Head of caudate nucleus (tissue), 42 donors: ENCODE data around the gene ATP1A4.

Experiments
- DNase-seq, 42 donors: peaks; one replicate each; pipeline versions ENCODE4 v3.0.0 to v3.0.0-alpha.2; 2020 to 2021; ENCODE audit warnings: mixed read lengths in 7 of 42
- intact Hi-C: fragments of 100-400 bp; cut with DNase I; formaldehyde crosslinking; loops from one replicate; pipeline ENCODE4 v1.15.0; 2022

ATP1A4 gene

GRCh38 chr1:160209321-160210046 lies 58.1 kb downstream of the ATP1A4 start:
- intact Hi-C loops = loop anchor here (5.0 kb wide), 2 partner anchors 38 to 112 kb away; partner anchors contain the start of gene IGSF8
- peak in 36 of 42 donors; percentile 24 to 83 (median 58) for DNase-seq

GRCh38 chr1:160210561-160210960 lies 59.2 kb downstream of the ATP1A4 start:
- peak in 21 of 42 donors; percentile 23 to 76 (median 47) for DNase-seq
- intact Hi-C loops = loop anchor here (5.0 kb wide), 1 partner anchor 37 kb away; no protein-coding TSS in a partner anchor

- intact Hi-C loops = loop anchor here (5.0 kb wide), 1 partner anchor 36 kb away; no protein-coding TSS in a partner anchor
- DNase-seq = peak; percentile 53 to 95 (median 79)
Observed at GRCh38 chr1:160211046-160211790, 59.8 kb downstream of the ATP1A4 start.

DNA sequence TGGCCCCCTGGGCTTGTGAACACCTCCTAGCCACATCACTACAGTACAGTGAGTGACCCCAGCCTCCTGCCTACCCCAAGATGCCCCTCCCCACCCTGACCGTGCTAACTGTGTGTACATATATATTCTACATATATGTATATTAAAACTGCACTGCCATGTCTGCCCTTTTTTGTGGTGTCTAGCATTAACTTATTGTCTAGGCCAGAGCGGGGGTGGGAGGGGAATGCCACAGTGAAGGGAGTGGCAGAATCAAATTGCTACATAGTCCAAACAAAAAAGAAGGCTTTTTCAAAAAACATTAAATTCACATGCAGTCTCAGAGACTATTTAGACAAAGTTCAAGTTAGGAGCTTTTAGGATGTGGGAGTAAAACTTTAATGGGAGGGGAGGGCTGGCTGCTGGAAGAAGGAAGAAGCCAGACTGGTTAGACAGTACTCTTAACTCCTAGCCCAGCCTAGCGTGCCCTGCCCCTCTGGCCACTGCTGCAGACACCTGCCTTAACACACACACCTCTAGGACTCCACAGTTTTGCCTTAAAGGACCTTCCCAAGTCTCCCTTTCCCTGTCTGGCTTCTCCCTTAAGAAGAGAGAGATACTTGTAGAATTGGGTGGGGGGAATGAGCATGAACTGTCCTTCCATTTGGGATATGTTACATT lies 63.2 kb downstream of the ATP1A4 start:
- intact Hi-C loops = loop anchor here (5.0 kb wide), 1 partner anchor 33 kb away; no protein-coding TSS in a partner anchor
- DNase-seq = no peak

- intact Hi-C loops = no loop called here
- no peak for DNase-seq
Observed at GRCh38 chr1:160216301-160216700, 64.9 kb downstream of the ATP1A4 start.

DNA sequence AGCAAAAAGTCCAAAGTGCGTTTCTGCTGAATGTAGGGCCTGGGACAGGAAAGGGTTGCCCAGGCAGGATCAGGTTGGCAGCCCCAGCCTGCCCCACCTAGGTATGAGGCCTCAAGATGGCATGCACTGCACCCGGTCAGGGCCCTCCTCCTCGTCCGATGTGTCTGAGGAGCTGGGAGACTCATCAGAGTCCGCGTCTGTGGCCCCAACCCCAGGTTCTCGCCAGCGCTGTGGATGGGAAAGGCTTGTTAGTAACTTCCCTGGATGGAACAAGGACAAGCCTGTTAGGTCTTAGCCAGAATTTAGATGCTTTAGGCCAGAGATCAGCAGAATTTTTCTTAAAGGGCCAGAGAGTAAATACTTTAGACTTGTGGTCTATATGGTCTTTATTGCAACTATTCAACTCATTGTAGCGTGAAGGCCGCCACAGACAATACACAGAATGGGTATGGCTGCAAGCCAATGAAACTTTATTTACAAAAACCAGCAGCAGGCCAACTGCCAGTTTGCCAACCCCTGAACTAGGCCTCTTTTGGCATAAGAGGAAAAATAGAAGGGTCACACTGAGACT lies 66.2 kb downstream of the ATP1A4 start:
- intact Hi-C loops = no loop called here
- peak in 8 of 42 donors; percentile 19 to 47 (median 32) for DNase-seq

- intact Hi-C loops = no loop called here
- peak; percentile 43 to 89 (median 77) for DNase-seq
Observed at GRCh38 chr1:160219062-160219929, 67.9 kb downstream of the ATP1A4 start.

GRCh38 chr1:160220301-160220700 lies 68.9 kb downstream of the ATP1A4 start:
- no peak for DNase-seq
- intact Hi-C loops = no loop called here

DNA sequence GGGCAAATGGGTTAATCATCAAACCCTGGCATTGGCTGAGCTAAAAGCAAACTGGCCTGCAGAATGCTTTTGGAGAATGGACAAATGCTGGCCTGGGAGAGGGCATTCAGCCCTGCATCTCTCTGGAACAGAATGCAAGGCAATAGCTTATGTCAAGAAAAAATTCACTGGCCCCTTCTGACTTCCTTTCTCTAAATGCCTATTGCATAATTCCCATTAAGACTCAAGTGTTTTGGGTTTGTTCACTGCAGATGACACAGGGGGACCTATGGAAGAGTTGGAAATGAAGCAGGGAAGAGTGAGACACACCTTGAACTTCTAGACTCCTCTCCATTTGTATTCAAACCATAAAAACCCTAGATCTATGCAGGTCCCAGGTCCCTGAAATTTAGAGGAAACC lies 69.7 kb downstream of the ATP1A4 start:
- no peak for DNase-seq
- intact Hi-C loops = no loop called here

DNA sequence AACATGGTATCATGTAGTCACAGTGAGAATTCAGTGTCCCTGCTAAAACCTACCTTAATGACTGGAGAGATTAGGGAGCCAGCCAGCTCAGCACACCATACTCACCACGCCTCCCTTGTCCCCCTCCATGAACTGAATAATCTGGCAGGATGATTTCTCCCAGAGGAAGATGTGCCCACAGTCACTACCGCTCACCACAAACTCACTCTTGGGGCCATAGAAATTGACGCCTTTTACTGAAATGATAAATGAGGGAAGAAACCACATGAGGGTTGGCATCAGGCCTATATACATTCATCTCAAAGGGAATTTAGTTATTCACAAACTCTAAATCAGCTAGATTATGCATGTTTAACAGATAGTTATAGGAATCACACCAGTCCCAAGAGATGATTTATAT lies 71.1 kb downstream of the ATP1A4 start:
- intact Hi-C loops = no loop called here
- no peak for DNase-seq

GRCh38 chr1:160224606-160225005 lies 73.2 kb downstream of the ATP1A4 start:
- intact Hi-C loops = no loop called here

DNA sequence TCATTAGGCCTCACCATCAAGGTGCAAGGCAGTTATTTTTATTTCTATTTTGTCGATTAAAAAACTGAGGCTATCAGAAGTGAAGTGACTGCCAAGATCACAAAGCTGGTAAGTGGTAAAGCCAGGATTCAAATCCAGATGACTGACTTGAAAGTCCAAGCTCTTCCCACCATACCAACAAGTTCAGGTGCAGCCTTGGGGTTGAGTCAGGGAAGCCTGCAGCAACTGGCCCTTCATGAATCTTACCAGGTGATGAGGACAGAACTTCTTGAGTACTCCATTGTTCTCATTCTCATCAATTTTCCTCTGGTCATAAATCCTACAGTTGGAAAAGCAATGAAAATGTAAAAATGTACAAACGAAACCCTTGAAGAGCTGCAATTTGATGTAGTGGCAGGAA lies 73.9 kb downstream of the ATP1A4 start:
- DNase-seq = no peak
- intact Hi-C loops = no loop called here

More at GRCh38 chr1:160224606-160225005, 73.2 kb downstream of the ATP1A4 start:
- DNase-seq = no peak

GRCh38 chr1:160226623-160227022 lies 75.2 kb downstream of the ATP1A4 start:
- intact Hi-C loops = no loop called here
- DNase-seq = no peak

GRCh38 chr1:160227034-160227433 lies 75.6 kb downstream of the ATP1A4 start:
- no peak for DNase-seq
- intact Hi-C loops = no loop called here

GRCh38 chr1:160227561-160227960 lies 76.2 kb downstream of the ATP1A4 start:
- DNase-seq = no peak
- intact Hi-C loops = no loop called here

DNA sequence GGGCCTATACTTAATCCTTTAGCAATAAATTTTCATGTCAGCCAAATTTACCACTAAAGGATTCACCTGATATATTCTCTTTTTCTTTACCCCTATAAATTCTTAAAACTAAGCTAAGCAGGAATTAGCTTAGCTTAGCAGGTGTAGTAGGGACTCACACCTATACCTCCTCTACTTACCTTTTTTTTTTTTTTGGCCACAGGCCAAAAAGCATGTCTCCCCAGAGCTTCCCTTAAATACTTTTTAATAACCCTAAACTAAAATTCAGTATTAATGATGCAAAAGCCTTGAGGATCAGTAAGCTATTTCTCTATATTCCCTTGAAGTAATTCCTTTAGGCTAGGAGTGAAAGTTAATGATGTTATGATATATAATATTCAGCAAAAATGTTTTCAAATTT lies 77.0 kb downstream of the ATP1A4 start:
- DNase-seq = no peak
- intact Hi-C loops = no loop called here

GRCh38 chr1:160232911-160233310 lies 81.5 kb downstream of the ATP1A4 start:
- intact Hi-C loops = no loop called here

More at GRCh38 chr1:160232911-160233310, 81.5 kb downstream of the ATP1A4 start:
- DNase-seq = no peak
